K562 (cell line): Measurements from ENCODE around the gene EIF4E1B. TPM values are rescaled to one million over a fixed set of nuclear protein-coding genes. Genes with fewer than 3 reads are reported as not detected.

Experiments used
- ATAC-seq: fragments of 200-7000 bp; cut with Tn5 transposase; 3 replicates; pipeline ENCODE4 v1.9.1; 2020; ENCODE audit warnings: moderate library complexity
- BruUV-seq: library from RNA; stranded (reverse); fragments of 400-500 nt; replicated peaks from 2 replicates; lab custom pipeline; 2021; lab: Mats Ljungman, UMichigan
- CTCF ChIA-PET: fragments of 300-600 bp; formaldehyde crosslinking; extraction: SDS; loops from one replicate; lab custom pipeline; 2021; ENCODE audit warnings: low intra/inter-chr PET ratio; lab: Yijun Ruan, JAX
- POLR2A ChIA-PET: fragments of 300-600, 350-650 bp; sonication (Branson Sonifier 250); formaldehyde crosslinking; extraction: SDS; loops from one replicate; lab custom pipeline; 2021; ENCODE audit warnings: antibody characterized with exemption, inconsistent platforms; lab: Yijun Ruan, JAX
- DNase-seq, 4 experiments: peaks; one replicate each; pipeline versions ENCODE4 v3.0.0 to v3.0.0-alpha.2; 2011 to 2018; ENCODE audit warnings: low spot score in 3 of 4, mixed read lengths in 3 of 4; ENCODE audit errors: extremely low read depth in 1 of 4
- FAIRE-seq: peaks from 2 replicates; lab custom pipeline; 2011; peaks lifted over from hg19 to GRCh38; lab: Jason Lieb, UNC
- H2AFZ ChIP-seq: 2 replicates; pipeline ENCODE4 v1.6.0; 2011; ENCODE audit warnings: low read depth, low read length, control low read depth, inconsistent platforms
- H3K27ac ChIP-seq: fragments of 200-600 bp; 3 replicates; pipeline ENCODE4 v1.8.0; 2011; ENCODE audit warnings: low read depth, mild to moderate bottlenecking, control low read depth, inconsistent platforms, low read length, moderate library complexity, mixed read lengths; ENCODE audit errors: extremely low read depth
- H3K27me3 ChIP-seq, 2 experiments: fragments of 300-600 bp in 1 of 2; 2 replicates in 1 of 2; 3 replicates in 1 of 2; pipeline versions ENCODE4 v1.6.0 to v1.8.0; 2011; ENCODE audit warnings: inconsistent platforms in 2 of 2, low read length in 2 of 2, mild to moderate bottlenecking in 1 of 2, mixed read lengths in 1 of 2, moderate library complexity in 1 of 2; ENCODE audit not compliant: control insufficient read depth in 2 of 2, insufficient read depth in 2 of 2
- H3K36me3 ChIP-seq: fragments of 300-600 bp; 3 replicates; pipeline ENCODE4 v1.8.0; 2011; ENCODE audit warnings: mild to moderate bottlenecking, low read length, inconsistent platforms; ENCODE audit not compliant: control insufficient read depth, insufficient read depth
- H3K4me1 ChIP-seq, 2 experiments: fragments of 200-600 bp in 1 of 2; replicated peaks in 1 of 2; 2 replicates in 1 of 2; 3 replicates in 1 of 2; pipeline versions ENCODE4 v1.5.1 to v1.8.0; 2011; ENCODE audit warnings: inconsistent platforms in 2 of 2, low read length in 2 of 2, mild to moderate bottlenecking in 1 of 2, mixed read lengths in 1 of 2, moderate library complexity in 1 of 2; ENCODE audit not compliant: control insufficient read depth in 2 of 2, insufficient read depth in 2 of 2
- H3K4me2 ChIP-seq: 2 replicates; pipeline ENCODE4 v1.6.1; 2011; ENCODE audit warnings: low read length, control low read depth, inconsistent platforms, mixed read lengths; ENCODE audit not compliant: insufficient read depth
- H3K4me3 ChIP-seq: fragments of 200-600 bp; sonication (generic), shearing (Covaris generic); 2 replicates; pipeline ENCODE4 v1.5.1; 2016; ENCODE audit warnings: control low read depth, inconsistent platforms
- H3K79me2 ChIP-seq: fragments of 200-600 bp; 3 replicates; pipeline ENCODE4 v1.8.0; 2011; ENCODE audit warnings: low read length, inconsistent platforms; ENCODE audit not compliant: control insufficient read depth, insufficient read depth
- H3K9ac ChIP-seq, 2 experiments: 2 replicates each; pipeline versions ENCODE4 v1.6.0 to v1.6.1; 2011; ENCODE audit warnings: low read depth in 2 of 2, low read length in 2 of 2, control low read depth in 1 of 2, inconsistent platforms in 1 of 2, mild to moderate bottlenecking in 1 of 2, mixed read lengths in 1 of 2; ENCODE audit not compliant: insufficient read depth in 1 of 2
- H3K9me1 ChIP-seq: one replicate; pipeline ENCODE4 v1.6.0; 2011; ENCODE audit warnings: inconsistent platforms, mild to moderate bottlenecking, low read length, moderate library complexity; ENCODE audit not compliant: control insufficient read depth, insufficient read depth
- H3K9me3 ChIP-seq: replicated peaks from 2 replicates; pipeline ENCODE4 v1.5.1; 2011; ENCODE audit warnings: low read depth, low read length, inconsistent platforms; ENCODE audit not compliant: control insufficient read depth, insufficient read depth
- H4K20me1 ChIP-seq: replicated peaks from 2 replicates; pipeline ENCODE4 v1.6.1; 2011; ENCODE audit warnings: low read length, inconsistent platforms, mixed read lengths; ENCODE audit not compliant: control insufficient read depth, insufficient read depth
- NELFE ChIP-seq: IDR thresholded peaks from 2 replicates; pipeline ENCODE4 v1.6.1; 2011; ENCODE audit warnings: mild to moderate bottlenecking; ENCODE audit not compliant: insufficient read depth, insufficient read length
- ZNF184 ChIP-seq: sonication (generic); formaldehyde crosslinking; IDR thresholded peaks from 2 replicates; pipeline ENCODE4 v1.5.0; 2020; ENCODE audit warnings: missing genetic modification reagents
- ZNF707 ChIP-seq: fragments of 250-450 bp; sonication (Bioruptor Pico); conservative IDR thresholded peaks from 2 replicates; pipeline ENCODE4 v1.8.0; 2022; ENCODE audit warnings: inconsistent platforms, mild to moderate bottlenecking, moderate library complexity
- WGBS: fragments of 100-300 bp; shearing (Covaris generic); methylation state at CpG from one replicate; pipeline ENCODE4 v1.1.6; 2016; ENCODE audit warnings: low coverage, mixed read lengths; ENCODE audit not compliant: insufficient coverage; ENCODE audit errors: missing lambda C conversion rate; 5-methylcytosine and 5-hydroxymethylcytosine counted together
- in situ Hi-C: fragments of 300-500 bp; cut with MboI; formaldehyde crosslinking; loops from 4 replicates; pipeline ENCODE4 v1.15.0; 2018; ENCODE audit warnings: inconsistent platforms, mixed read lengths
- intact Hi-C: fragments of 100-400 bp; cut with micrococcal nuclease; formaldehyde crosslinking; loops from 2 replicates; pipeline ENCODE4 v1.14.2; 2022
- polyA plus RNA-seq, 8 experiments: library from polyadenylated mRNA; depleted of rRNA in 4 of 8; stranded (reverse) in 5 of 8; unstranded in 3 of 8; fragments of >200 nt; fragmentation: Nextera tagmentation in 2 of 8; fragmentation: Illumina TruSeq in 1 of 8; extraction: Ambion mirVana in 2 of 8; extraction: Trizol in 1 of 8; gene quantifications; 2 replicates each; pipeline versions ENCODE4 v1.2.1 to v1.2.3, GENCODE V29; 2011 to 2014; ENCODE audit warnings: inconsistent platforms in 1 of 8, missing spikeins in 1 of 8
- total RNA-seq, 7 experiments: library from RNA; depleted of rRNA in 6 of 7; stranded (reverse); fragments of >200 nt in 6 of 7; fragmentation: Illumina TruSeq in 2 of 7; extraction: Trizol in 2 of 7; gene quantifications; 2 replicates each; pipeline versions ENCODE4 v1.2.1 to v1.2.3, GENCODE V29; 2011 to 2021; ENCODE audit warnings: low replicate concordance in 1 of 7
- TF ChIP-seq, protein P1 (sequence below), 2 experiments: IDR thresholded peaks; 2 replicates each; pipeline ENCODE4 v1.6.1; 2011; ENCODE audit warnings: borderline replicate concordance in 1 of 2, control low read depth in 1 of 2, low read depth in 1 of 2, low read length in 1 of 2, mild to moderate bottlenecking in 1 of 2, mixed read lengths in 1 of 2, moderate library complexity in 1 of 2; ENCODE audit not compliant: insufficient read depth in 1 of 2, insufficient read length in 1 of 2, poor library complexity in 1 of 2, severe bottlenecking in 1 of 2; ENCODE audit errors: extremely low read depth in 1 of 2
- TF ChIP-seq, protein P2 (sequence below): IDR thresholded peaks from 2 replicates; pipeline ENCODE4 v1.6.1; 2011; ENCODE audit not compliant: insufficient read length; ENCODE audit errors: extremely low read depth

The EIF4E1B gene
- total and polyA plus RNA-seq, 9 of the 15 experiments (the other 6 are each of a cell fraction or from before 2014, with no cell fraction given), result not detected

DNA sequence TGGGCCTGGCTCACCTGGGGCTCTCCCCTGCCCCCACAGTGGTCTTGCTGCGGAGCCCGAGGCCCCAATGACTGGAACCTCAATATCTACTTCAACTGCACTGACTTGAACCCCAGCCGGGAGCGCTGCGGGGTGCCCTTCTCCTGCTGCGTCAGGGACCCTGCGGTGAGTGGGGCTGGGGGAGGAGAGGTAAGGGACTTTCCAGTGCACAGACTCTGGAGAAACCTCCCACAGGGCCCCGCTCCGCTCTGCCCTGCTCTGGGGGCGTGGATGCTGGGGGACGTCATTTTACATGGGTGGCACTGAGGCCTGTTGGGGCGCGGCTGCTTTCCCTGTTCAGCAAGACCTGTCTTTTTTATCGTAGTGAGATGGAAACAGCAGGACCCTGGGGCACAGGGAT lies 24.4 kb downstream of the EIF4E1B start:
- no peaks in the 10 kb centered on the region for H3K9me3 ChIP-seq
- H3K9me1 ChIP-seq, result peaks cover 19% of the 10 kb centered on the region
- FAIRE-seq (no peak), ATAC-seq (no peak), DNase-seq (no peak)
- H3K4me1 ChIP-seq, result peaks cover 13 to 42% of the 10 kb centered on the region in 2 experiments; a peak in 4 of 5 replicates
- H4K20me1 ChIP-seq, result peaks cover 20% of the 10 kb centered on the region
- ChIA-PET POLR2A (no interaction called here), CTCF (no interaction called here)
- in situ Hi-C loops (no loop called here), intact Hi-C loops (no loop called here)
- H3K4me2 ChIP-seq, result no peak overlapping the region
- TF ChIP-seq, protein P1, sequence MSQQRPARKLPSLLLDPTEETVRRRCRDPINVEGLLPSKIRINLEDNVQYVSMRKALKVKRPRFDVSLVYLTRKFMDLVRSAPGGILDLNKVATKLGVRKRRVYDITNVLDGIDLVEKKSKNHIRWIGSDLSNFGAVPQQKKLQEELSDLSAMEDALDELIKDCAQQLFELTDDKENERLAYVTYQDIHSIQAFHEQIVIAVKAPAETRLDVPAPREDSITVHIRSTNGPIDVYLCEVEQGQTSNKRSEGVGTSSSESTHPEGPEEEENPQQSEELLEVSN (IDR thresholded peaks at IDR 0.05; ENCODE audit: borderline replicate concordance in 1 of 2, extremely low read depth in 1 of 2, insufficient read depth in 1 of 2, insufficient read length in 1 of 2, low read depth in 1 of 2, low read length in 1 of 2, poor library complexity in 1 of 2, severe bottlenecking in 1 of 2), result no peak
- no peak for TF ChIP-seq ZNF707 (CRISPR knock-in tag)
- TF ChIP-seq NELFE, result no peak
- TF ChIP-seq, protein P2, sequence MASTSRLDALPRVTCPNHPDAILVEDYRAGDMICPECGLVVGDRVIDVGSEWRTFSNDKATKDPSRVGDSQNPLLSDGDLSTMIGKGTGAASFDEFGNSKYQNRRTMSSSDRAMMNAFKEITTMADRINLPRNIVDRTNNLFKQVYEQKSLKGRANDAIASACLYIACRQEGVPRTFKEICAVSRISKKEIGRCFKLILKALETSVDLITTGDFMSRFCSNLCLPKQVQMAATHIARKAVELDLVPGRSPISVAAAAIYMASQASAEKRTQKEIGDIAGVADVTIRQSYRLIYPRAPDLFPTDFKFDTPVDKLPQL, result no peak
- TF ChIP-seq ZNF184, result no peak
- no peak overlapping the region for H2AFZ ChIP-seq
- no peak overlapping the region for H3K9ac ChIP-seq
- WGBS, result 73% methylated on average over 12 of the region's 14 CpGs
- no TSS peak for BruUV-seq
- peaks cover 37% of the 10 kb centered on the region; the same call in 2 of the 3 replicates for H3K36me3 ChIP-seq
- H3K4me3 ChIP-seq, result no peak overlapping the region
- H3K27me3 ChIP-seq, result no peaks in the 10 kb centered on the region
- no peak overlapping the region for H3K27ac ChIP-seq
- H3K79me2 ChIP-seq, result peaks cover 23% of the 10 kb centered on the region
